HG03565 (cell line): Measurements from ENCODE around the gene TTLL12.
"Not testable (repeated sequence)": the region's sequence is repeated elsewhere in the genome, so short reads cannot be mapped to it uniquely, and the experiment has no call there.

Source experiments
- ATAC-seq: cut with Tn5 transposase; IDR thresholded peaks from one replicate; pipeline ENCODE4 v1.9.1; 2021; ENCODE audit warnings: mild to moderate bottlenecking, moderate library complexity; ENCODE audit not compliant: unreplicated experiment

Gene TTLL12

GRCh38 chr22:43157874-43158546 lies 28.9 kb downstream of the TTLL12 start:
- no peak for ATAC-seq

- ATAC-seq: no peak
Observed at GRCh38 chr22:43156413-43156812, 30.5 kb downstream of the TTLL12 start.

DNA sequence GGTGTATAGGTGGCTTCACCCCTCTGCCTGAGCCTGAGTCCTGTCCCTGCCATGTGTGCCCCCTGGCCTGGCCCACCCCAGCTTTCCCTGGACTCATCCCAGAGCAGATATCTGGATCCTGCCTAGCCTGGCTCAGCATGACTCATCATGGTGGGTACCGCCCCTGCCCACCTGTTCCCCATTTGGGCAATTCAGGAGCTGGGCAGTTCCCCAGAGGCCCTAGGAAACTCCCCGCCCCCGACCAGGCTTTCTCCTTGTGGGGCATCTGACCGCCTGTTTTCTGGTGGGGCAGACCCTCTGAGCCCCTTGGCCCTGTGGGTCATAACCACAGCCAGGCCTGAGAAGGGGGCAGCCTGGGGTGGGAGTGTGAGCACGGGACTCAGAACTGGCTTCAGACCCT lies 31.1 kb downstream of the TTLL12 start:
- ATAC-seq: no peak

DNA sequence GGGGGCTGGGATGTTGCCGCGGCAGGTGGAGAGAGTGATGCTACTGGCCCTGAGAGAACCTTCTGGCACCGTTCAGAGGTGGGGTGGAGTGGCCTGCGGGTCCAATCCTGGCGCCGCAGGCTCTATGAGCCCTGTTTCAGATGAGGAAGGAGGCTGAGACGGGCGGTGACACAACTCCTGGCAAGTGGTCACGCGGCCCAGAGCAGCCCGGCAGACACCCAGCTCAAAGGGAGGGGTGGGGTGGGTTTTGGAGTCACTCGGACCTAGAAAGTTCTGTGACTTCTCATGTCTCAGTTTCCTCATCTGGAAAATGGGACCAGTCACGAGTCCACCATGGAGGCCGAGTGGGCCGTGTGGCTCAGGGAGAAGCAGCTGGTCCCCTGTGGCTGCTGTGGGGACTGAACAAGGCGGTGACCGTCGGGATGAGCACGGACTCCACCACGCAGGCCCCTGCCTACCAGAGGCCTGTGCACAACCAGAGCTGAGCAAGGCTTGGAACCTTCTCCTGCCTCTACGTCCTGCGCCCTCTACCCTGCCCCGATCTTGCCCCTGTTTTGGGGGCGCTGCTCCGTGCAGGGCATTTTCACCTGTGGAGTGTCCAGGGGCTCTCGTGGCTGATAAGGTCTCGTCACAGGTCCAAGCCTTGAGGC lies 31.9 kb downstream of the TTLL12 start:
- no peak for ATAC-seq

DNA sequence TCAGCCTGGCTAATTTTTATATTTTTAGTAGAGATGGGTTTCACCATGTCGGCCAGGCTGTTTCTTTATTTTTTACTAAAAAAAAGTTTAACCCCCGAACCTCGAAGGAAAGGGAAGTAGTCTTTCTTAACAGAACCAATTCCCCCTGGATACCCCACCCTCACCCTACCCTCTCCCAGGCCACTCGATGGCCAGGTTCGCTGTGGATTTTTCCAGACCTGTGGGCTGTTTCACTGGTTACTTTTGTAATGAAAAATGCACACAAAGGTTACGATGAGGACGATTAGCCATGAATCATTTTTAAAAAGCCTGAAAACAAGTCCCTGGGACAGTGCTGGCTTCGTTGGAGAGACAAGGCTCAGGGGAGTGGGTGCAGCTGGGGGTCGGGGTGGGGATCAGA lies 33.0 kb downstream of the TTLL12 start:
- ATAC-seq: no peak

DNA sequence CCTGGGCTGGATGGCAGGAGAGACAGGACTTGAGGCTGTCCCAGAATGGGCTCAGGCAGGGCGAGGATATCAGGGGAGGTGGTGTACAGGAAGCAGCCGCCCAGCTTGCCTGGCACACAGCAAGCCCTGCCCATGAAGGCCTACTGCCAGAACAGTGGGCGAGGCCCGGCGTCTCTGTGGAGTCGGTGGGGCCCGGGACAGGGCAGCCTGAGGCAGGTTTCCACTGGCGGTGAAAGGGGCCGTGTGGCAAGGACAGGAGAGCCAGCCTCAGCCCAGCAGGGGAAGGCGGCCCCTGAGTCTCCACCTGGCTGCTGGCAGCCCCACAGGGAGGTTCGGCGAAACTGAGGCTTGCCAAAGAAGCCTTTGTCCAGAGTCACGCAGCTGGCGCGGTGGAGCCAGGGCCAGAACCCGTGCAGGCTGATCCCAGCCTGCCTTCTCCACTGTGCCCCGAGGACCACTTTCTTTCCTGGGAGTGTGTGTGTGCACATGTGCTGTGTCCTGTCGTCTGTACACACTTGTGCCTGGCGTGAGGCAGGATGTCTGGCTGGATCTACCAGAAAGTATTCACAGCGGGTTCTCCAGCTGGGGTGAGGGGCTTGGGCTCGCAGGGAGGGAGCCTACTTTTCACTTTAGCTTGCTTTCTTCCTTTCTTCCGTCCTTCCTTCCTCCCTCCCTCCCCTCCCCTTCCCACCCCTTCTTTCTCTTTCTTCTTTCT lies 34.4 kb downstream of the TTLL12 start:
- no peak for ATAC-seq

GRCh38 chr22:43152003-43152356 lies 35.0 kb downstream of the TTLL12 start:
- ATAC-seq: no peak

GRCh38 chr22:43151251-43152002 lies 35.5 kb downstream of the TTLL12 start, which contains the start of gene TSPO:
TSS of gene TSPO (plus strand) at chr22:43151559. CDS start at chr22:43159239, 7,680 bp downstream.
- no peak for ATAC-seq

GRCh38 chr22:43150731-43151206 lies 36.2 kb downstream of the TTLL12 start:
- no peak for ATAC-seq

DNA sequence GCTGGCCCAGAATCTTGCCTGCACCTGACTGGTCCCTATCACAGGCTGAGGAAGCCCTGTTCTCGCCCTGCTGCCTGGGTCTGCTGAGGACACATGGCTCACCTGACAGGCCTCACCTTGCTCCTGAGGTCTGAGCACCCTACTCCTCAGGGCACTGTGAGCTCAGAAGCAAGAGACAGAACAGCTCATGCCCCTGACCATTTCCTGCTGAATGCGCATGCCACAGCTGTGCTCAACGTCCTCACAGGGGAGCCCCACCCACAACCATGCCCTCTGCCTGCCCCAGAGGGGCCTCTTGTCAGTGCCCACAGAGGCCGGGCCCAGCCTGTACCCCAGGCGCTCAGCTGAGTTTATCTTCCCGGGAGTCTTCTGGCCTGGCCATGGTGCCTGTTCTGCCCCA lies 38.4 kb downstream of the TTLL12 start:
- ATAC-seq: no peak

DNA sequence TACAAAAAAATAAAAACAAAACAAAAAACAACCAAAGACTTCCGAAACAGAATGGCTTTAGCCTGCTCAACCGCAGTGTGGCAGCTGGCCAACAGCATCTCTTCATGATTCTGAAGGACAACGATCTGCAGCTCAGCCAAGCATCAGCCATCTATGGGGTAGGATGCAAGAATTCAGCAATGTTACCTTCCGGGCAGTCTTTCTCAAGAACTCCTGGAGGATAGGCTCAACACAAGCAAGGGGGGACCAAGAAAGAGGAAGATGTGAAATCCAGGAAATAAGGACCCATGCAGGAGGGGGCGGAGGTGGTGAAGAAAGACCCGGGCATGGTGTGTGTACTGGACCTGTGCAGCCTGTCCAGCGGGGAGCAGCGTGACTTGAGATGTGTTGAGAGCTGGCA lies 39.1 kb downstream of the TTLL12 start:
- no peak for ATAC-seq

DNA sequence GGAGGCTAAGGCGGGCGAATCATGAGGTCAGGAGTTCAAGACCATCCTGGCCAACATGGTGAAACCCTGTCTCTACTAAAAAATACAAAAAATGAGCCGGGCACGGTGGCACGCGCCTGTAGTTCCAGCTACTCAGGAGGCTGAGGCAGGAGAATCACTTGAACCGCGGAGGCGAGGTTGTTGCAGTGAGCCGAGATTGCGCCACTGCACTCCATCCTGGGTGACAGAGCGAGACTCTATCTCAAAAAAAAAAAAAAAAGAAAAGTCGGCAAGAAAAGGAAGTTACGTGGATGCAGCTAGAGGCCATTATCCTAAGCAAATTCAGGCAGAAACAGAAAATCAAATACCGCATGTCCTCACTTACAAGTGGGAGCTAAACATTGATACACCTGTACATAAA lies 40.6 kb downstream of the TTLL12 start:
- not testable (repeated sequence) for ATAC-seq

GRCh38 chr22:43145371-43145770 lies 41.6 kb downstream of the TTLL12 start:
- not testable (repeated sequence) for ATAC-seq

DNA sequence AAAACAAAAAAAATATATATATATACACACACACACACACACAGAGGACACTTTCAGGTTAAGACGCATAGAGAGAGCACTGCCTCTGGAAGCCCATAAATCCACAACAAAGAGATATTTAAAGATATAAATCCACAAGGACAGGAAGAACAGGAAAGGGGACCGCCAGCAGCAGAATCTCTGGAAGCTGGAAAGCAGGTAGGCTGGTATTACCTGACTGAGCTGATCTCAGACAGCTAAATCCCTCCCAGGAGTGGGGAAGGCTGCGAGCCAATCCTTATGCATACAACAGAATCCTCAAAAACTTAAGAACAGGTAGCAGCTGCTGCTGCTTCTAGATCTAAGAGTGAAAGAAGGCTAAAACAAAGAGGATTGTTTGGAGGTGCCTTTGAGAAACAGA lies 42.0 kb downstream of the TTLL12 start:
- no peak for ATAC-seq

GRCh38 chr22:43142880-43143562 lies 43.9 kb downstream of the TTLL12 start, which contains the start of gene MCAT:
TSS of gene MCAT (minus strand) at chr22:43143398. CDS start at chr22:43143348, 50 bp downstream.
- peak; percentile 77 for ATAC-seq

DNA sequence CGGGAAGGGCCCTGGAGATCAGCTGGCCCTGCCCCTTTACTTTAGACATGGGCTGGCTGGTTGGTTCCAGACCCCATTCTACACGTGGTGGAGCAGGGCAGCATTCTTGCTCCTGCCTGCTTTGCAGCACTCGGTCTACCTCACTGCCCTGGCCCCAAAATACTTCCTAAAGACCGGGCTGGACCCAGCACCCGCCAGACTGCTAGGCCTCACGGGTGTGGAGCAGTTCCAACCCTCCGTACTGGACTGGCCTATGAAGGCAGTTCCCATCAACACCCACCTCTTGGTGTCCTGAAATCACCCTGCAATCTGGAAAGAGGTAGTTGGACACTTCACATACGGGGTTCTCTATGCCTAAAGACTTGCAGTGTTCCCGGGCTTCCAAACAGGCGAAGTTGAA lies 50.1 kb downstream of the TTLL12 start:
- no peak for ATAC-seq

GRCh38 chr22:43136255-43136654 lies 50.7 kb downstream of the TTLL12 start:
- ATAC-seq: no peak

- ATAC-seq: no peak
Observed at GRCh38 chr22:43135565-43135964, 51.4 kb downstream of the TTLL12 start.

GRCh38 chr22:43134553-43134952 lies 52.4 kb downstream of the TTLL12 start:
- ATAC-seq: no peak

GRCh38 chr22:43133401-43133800 lies 53.5 kb downstream of the TTLL12 start:
- ATAC-seq: no peak
